C4-2B (cell line): ENCODE measurements around the gene MRPL50.

Experiments
- H3K27ac ChIP-seq: fragments of 450-650 bp; 2 replicates; pipeline ENCODE4 v1.5.1; 2017
- ZFX ChIP-seq: fragments of 450-650 bp; IDR thresholded peaks from 2 replicates; pipeline ENCODE4 v1.6.1; 2017
- TF ChIP-seq, protein P1 (sequence below): fragments of 450-650 bp; conservative IDR thresholded peaks from 2 replicates; pipeline ENCODE4 v1.5.1; 2017; ENCODE audit warnings: mild to moderate bottlenecking

Gene MRPL50

DNA sequence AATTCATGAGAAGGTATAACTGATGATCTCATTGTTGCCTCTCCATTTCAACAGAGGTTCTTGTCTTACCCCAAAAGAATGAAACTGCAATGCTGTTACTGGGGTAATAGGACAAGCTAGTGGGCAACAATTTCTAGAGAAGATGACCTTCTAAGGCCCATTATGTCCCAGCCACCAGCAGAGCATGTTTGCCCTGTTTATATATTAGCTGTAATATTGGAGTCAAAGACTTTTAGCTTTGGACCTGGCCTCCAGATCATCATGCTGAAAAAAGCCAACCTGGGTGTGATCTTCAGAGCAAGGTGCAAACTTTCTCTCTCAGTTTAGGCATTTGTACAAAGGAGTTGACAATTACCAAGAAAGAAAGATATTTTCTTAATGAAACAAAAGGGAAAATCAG, 33.8 kb upstream of the MRPL50 start:
- H3K27ac ChIP-seq = no peak overlapping the region
- TF ChIP-seq ZFX = no peak
- TF ChIP-seq, protein P1, sequence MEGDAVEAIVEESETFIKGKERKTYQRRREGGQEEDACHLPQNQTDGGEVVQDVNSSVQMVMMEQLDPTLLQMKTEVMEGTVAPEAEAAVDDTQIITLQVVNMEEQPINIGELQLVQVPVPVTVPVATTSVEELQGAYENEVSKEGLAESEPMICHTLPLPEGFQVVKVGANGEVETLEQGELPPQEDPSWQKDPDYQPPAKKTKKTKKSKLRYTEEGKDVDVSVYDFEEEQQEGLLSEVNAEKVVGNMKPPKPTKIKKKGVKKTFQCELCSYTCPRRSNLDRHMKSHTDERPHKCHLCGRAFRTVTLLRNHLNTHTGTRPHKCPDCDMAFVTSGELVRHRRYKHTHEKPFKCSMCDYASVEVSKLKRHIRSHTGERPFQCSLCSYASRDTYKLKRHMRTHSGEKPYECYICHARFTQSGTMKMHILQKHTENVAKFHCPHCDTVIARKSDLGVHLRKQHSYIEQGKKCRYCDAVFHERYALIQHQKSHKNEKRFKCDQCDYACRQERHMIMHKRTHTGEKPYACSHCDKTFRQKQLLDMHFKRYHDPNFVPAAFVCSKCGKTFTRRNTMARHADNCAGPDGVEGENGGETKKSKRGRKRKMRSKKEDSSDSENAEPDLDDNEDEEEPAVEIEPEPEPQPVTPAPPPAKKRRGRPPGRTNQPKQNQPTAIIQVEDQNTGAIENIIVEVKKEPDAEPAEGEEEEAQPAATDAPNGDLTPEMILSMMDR = no peak

DNA sequence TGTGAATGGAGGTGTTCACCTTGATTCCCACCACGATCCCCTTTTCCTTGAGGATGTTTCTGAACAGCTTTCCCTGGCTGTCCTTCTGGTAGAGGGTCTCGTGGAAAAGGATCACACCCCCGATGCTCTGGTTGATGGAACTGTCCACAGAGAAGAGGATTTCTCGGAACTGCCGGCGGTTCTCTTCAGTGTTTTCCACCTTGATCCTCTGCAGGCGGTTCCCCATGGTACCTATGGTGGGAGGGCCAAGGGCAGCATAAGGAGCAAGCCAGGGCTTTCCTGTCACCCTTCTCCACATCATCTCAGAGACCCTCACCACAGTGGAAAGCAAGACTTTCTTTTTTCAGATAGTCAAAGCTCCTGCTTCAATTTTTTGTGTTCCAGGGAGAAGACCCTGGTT, 31.3 kb upstream of the MRPL50 start:
- TF ChIP-seq, protein P1 = no peak
- H3K27ac ChIP-seq = no peak overlapping the region

DNA sequence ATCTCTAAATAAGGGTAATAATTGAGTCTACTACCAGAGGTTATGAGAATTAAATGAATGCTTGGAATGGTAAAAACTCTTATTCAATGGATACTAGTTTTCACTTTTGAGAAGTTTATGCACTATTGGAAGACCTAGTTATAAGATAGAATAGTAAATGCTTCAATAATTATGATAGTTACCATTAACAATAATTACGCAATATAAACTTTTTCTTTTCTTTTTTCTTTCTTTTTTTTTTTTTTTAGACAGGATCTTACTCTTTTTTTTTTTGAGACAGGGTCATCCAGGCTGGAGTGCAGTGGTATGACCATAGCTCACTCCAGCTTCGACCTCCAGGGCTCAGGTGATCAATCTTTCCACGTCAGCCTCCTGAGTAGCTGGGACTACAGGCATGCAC, 30.5 kb upstream of the MRPL50 start:
- no peak for TF ChIP-seq ZFX
- no peak overlapping the region for H3K27ac ChIP-seq

DNA sequence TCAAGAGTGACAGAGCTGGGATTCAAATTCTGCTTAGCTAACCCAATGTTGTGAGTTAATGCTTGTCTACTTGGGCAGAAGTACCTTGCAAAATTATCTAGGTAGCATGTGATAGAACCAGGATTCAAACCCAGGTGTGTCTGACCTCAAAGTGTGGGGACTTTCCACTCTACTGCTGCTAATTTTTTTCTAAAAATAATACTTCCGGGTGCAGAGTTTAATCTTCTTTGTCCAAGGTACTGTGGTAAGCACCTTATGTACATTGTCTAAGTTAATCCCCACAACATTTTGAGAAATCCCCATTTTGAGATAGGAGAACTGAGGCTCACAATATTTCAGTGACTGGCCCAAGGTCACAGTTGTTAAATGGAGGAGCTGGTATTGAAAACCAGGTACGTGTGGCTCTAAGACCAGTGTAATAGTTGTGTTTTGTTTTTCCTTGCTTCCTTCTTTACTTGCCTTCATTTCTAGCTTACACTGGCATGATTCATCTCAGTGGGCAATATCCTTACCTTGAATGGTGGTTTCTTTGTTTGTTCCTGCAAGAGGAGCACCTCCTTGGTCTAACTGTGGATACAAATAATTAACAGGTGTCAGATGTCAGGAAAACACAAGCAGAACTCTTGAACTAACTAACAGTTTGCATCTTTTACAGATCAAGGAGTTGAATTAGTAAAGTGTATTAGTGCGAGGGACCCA, 29.7 kb upstream of the MRPL50 start:
- H3K27ac ChIP-seq = no peak overlapping the region
- TF ChIP-seq, protein P1 = no peak

DNA sequence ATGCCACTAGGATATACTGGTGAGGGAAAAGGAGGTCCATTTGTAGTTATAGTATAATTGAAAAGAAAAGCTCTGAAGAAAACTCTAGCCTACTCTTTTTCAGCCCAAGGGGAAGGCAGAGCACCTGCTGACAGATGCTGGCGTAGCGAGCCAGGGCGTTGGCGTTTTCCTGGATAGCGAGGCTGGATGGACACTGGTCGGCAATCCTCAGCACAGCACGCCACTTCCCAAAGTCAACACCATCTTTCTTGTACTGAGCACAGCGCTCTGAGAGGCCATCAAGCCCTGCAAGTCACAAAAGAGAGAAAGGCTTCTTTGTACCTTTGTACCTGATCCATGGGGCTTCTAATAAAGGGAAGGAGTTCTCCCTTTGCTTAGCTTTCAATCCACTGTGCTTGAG, 28.9 kb upstream of the MRPL50 start:
- no peak overlapping the region for H3K27ac ChIP-seq
- no peak for TF ChIP-seq ZFX
- TF ChIP-seq, protein P1 = no peak

DNA sequence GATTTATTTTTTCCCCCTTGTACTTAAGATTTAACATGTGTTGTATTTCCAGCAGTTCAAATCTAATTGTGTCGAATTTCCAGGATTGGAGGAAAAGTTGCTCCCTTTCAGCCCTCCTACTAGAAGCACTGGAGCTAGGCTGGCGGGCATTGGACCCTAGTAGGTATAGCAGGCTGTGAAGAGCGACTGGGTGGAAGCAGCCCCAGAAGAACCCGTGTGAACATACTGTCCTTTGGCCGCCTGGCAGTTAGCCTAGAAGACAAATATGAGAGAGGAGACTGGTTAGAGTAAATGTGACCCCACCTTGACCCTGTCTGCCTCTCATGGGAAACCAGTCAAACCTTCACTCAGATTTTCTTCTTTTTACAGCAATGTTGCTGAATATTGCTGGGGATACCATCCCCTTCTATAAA, 23.2 kb upstream of the MRPL50 start:
- no peak overlapping the region for H3K27ac ChIP-seq
- no peak for TF ChIP-seq ZFX
- TF ChIP-seq, protein P1 = no peak

DNA sequence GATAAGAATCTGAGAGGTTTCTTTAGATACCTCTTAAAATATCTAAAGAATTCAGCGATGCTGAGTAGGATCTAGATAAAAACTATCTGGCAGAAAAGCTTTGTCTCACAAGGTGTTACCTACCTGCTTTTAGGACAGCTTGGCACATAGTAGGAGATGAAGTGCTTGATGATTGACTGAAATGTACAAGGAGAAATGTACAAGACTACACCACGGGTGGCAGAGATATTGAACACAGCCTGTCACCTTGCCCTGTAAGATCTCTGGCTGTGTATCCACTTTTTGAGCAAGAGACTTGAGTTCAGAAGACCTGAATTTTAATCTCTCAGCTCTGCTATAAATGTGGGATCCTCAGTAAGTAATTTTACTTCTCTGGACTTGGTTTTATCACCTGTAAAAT, 21.4 kb upstream of the MRPL50 start:
- H3K27ac ChIP-seq = no peak overlapping the region
- TF ChIP-seq ZFX = no peak
- TF ChIP-seq, protein P1 = no peak
